HG02678 (cell line): ENCODE results near the gene RORC.

ENCODE experiments used
- ATAC-seq: cut with Tn5 transposase; IDR thresholded peaks from one replicate; pipeline ENCODE4 v1.9.1; 2021; ENCODE audit warnings: mild to moderate bottlenecking, moderate library complexity; ENCODE audit not compliant: unreplicated experiment

RORC gene

DNA sequence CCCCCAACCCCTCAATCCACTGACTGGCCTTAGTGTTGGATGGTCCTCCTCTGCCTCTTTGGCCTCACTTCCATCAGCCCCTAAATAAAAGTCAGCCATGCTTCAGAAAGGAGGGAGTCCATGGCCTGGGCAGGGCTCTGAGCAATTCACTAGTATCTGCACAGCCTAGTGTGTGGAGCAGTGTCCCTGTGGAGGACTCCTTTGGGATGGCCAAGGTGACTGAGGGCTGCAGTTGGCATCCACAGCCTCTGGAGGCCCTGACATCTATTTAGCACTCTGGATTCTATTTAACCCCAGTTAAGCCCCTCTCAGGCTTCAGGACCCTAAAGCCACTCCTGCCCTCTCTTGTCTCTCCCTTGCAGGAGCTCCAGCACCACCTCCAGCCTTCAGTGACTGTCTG, 18.3 kb upstream of the RORC start:
- ATAC-seq = no peak

DNA sequence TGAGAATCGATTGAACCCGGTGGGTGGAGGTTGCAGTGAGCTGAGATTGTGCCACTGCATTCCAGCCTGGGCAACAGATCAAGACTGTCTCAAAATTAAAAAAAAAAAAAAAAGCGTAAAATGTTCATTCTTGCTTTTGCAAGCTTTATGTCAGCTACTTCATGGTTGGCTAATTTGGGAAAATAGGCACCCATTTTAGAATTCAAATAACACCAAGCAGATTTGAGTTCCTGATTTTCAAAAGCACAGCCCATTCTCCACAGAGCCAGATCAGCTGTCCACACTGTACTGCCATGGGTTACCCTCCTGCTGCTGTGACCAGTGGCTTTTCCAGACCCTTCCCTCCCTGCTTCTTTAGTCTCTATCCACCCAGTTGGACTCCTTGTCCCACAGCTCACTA, 17.5 kb upstream of the RORC start:
- ATAC-seq = no peak

DNA sequence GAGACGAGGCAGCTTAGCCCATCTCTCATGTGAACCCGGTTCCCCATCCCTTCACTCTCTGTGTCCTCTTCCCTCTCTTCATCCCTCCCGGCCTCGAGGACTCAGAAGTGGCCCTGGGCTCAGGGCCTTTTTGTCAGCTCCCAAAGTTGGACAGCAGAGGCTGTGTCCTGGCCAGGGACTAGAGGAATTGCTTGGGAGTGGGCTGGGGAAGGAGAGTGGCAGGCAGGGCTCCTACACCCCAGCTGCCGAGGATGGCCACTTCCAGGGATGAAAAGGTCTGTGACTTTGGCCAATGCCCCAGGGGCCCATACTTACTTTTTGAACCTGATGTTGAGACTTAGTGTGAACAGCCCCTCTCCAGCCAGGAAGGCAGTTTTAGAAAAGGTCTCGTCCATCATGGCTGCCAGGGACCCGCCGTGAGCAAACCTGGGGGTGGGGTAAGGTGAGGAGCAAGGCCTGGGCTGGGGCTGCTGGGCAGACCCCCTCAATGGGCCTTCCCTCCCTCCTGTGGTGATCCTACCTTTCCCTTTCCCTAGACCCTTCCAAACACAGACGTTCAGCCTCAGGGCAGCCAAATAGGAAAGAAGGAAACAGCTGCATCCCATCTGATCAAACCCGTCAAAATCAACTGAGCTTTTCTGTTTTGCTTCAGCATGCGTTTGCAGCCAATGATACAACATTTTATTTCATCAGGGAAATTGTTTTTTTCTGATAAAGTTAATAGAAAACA, 16.4 kb upstream of the RORC start:
- no peak for ATAC-seq

DNA sequence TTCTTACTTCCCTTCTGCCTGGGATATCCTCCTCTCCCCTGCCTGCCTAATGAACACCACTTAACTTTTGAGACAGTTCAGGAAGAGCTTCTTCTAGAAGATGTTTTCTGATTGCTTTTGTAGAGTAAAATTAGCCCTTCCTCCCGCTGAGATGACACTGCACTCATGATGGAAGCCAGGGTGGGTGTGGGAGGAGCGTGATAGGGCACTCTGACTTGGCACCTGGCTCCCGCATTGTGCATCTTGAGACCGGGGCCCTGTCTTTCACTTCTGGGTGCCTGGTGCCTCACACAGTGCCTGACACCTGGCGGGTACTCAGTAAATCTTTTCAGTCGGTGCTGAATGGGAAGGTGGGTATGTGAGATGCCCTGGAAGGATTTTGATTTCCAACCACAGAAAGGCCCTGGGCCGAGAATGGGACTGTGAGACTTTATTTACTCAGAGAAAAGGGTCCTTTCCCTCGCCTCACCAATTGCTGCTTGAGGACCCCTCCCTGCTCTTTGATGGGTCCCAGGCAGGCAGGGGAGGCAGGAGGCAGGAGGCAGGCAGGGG, 15.2 kb upstream of the RORC start:
- no peak for ATAC-seq

DNA sequence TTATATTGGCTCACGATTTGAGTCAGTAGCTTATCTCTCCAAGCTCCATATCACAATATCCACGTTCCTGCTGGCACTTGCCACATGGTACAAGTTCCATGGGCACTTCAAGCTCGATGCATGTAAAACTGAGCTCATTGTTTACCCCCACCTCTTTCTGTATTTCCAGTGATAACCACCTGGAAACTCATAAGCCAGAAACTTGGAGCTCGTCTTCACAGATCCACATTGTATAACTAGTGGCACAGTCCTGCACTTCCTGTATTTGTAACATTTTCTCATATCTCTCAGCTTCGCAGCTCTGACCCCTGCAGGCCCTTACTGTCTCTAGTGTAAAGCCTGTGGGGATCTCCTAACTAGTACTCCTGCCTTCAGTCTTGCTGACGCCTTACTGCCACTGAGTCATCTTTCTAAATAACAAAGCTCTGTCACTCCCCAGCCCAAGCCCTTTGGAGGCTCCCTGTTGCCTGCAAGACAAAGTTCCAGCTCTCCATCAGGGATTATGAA, 14.5 kb upstream of the RORC start:
- ATAC-seq = no peak

GRCh38 chr1:151843398-151843797, 11.8 kb upstream of the RORC start:
- no peak for ATAC-seq

DNA sequence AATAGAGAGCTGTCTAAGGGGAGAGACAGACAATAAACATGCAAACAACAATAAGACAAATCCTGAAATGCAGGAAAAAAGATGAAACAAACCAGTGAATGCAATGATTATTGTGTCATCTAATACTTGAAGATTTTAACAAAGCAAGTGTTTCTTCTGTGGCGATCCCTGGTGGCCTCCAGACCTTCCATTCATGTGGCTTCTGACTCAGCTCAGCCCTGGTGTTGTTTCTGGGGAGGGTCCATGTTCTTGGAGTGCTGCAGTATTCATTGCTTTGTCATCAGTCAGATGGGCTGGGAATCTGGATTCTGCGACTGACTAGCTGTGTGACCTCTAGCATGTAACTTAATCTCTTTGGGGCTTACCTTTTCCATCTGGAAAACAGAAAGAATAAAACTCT, 9.5 kb upstream of the RORC start:
- no peak for ATAC-seq

GRCh38 chr1:151840421-151840820, 8.8 kb upstream of the RORC start:
- no peak for ATAC-seq

DNA sequence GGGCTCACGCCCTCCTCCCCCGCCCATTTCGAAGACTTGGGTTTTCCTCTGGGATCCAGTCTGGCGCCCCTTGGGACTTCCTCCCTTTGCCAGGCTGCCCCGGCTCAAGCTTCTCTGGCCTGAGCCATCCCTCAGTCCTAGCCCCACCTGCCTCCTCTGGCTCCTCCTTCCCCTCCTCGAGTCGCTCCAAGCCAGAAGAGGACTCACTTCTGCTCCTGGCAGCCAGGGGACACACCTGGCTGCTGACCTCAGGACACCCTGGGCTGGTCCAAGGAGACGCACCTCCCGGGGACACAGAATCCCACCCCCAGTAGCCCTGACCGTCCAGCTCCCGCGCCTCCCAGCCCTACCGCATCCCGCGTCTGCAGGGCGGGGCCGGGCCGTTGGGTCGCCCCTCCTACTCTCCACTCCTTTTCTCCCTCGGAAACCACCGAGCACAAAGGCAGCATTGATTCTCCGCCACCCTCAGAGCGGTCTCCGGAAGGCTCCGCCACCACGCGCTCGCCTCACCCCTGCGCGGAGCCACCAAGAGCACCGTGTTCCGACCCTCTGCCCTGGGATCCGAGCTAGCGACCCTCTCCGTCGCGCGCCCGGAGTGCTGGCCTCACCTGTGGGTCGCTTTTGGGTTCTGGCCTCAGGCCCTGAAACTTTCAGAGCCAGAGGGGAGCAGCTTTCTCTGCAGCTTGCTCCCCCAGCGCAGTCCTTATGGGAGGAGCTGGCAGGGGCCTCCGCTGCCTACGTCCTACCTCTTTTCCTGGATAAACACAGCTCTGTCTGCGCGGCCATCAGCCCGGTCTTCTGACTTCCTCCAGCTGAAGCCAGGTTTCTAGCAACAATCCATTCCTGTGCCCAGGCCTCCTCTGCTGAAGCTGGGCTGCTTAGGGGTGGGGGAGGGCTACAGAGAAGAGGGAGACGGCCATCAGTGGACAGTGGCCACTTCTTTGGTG, 8.1 kb upstream of the RORC start, which contains the start of gene C2CD4D:
TSS of gene C2CD4D (minus strand) at position 364 of the 947 bp plus-strand sequence. CDS start 831 bp downstream, outside the sequence.
- ATAC-seq = peak; percentile 46

GRCh38 chr1:151839082-151839412, 7.4 kb upstream of the RORC start:
- no peak for ATAC-seq

GRCh38 chr1:151838222-151839081, 6.8 kb upstream of the RORC start:
- ATAC-seq = no peak

DNA sequence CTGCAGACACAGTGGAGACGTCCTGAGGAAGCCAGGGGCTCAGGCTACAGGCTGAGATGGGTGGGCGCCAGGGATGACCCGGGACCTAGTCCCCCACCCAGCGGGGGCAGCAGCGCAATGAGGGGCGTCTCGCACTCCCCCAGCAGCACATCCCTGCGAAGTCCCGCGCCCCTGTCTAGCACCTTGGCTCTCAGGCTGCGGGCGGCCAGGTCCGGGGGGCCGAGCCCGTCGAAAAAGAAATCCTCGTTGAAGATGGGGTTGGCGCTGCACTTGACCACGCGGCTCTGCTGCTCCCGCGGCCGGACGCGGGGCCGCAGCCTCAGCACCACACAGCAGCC, 6.3 kb upstream of the RORC start:
- ATAC-seq = no peak

DNA sequence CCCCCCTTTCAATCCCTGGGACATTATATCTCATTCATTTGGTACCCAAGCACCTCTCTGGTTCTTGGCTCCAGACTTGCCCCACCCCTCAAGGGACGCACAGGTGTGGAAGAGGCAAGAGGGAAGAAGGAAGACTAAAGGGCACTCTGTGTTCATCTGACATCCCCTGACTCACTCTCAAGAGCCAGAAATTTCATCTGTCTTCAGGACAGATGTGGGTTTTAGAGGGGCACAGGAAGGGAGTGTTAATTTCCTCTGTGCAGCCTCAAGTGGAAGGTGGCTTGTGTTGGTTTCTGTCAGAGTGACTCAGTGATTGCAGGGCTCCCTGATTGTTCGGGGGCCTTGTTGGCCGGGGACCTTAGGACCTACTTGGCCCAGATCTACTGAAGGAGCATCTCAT, 5.6 kb upstream of the RORC start:
- no peak for ATAC-seq

- ATAC-seq = no peak
These were observed 4.0 kb upstream of the RORC start for GRCh38 chr1:151835596-151835995.

DNA sequence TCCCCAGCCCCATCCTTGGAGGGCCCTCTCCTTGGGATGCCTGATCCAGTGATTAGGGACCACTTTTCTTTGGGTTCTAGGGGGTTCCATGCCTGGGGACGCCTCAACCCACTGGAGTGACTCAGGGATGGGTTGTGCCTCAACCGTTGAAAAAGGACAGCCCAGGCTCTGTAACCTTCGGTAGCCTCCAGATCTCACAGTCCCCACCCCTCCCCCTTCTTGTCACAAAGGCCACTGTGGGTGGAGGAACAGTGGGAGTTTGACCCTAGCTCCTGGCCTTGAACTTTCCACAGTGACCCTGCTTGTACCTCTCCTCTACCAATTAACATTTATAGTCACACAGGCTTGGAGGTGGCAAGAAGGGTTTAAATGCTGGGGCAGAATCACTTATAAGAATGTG, 2.6 kb upstream of the RORC start:
- no peak for ATAC-seq

GRCh38 chr1:151833172-151833900, 1.7 kb upstream of the RORC start:
- ATAC-seq = no peak

DNA sequence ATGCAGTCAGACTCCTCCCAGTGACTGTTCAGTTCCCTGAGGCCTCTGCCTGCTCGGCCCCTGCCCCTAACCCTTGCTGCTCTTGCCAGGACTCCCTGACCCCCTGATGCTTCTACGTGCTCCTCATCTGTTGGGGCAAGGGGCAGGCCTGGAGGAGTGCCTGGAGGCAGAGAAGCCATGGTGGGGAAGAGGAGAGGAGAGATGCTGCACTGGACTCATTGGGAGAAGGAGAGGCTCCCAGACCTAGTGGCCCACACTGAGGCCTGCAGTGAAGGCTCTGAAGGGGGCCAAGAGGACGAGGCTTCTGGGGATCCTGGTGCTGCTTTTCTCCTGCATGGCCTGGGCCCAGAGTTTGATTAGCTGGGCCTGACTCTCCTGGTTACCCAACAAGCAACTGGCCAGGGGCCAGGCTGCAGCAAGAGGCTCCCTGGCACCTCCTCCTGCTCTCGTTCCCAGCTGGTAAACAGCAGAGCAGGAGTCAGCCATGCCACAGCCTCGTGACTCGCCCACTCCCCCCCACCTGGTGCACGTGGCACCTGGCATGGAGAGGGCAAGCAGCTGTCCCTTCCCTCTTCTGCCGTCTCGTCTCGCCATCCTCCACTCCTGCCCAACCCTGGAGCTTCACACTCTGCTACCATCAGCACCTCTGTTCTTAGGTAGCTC, 847 bp upstream of the RORC start:
- ATAC-seq = no peak

GRCh38 chr1:151831256-151831591, 378 bp downstream of the RORC start:
- ATAC-seq = no peak

GRCh38 chr1:151830055-151830454, 1.5 kb downstream of the RORC start:
- no peak for ATAC-seq
